Stimulated activated CD4-positive, alpha-beta T cell treated with anti-CD3 and anti-CD28 coated beads, Interleukin-12 subunit alpha, Interleukin-12 subunit beta, amount 100 ng/mL, for 24 hours (primary cell): Measurements from ENCODE around the gene GPR3.
A peak's percentile ranks its signal among the peaks of the same experiment; 100 is the strongest.

Source experiments
- DNase-seq, 2 experiments: peaks; one replicate each; pipeline ENCODE4 v3.0.0-alpha.2; 2020; ENCODE audit warnings: low read depth in 2 of 2

GPR3 gene

GRCh38 chr1:27358038-27358927 lies 34.1 kb upstream of the GPR3 start:
- no peak for DNase-seq

GRCh38 chr1:27358928-27359313 lies 33.5 kb upstream of the GPR3 start:
- no peak for DNase-seq

- no peak for DNase-seq
Measured at GRCh38 chr1:27359822-27360158, 32.6 kb upstream of the GPR3 start.

- no peak for DNase-seq
Measured at GRCh38 chr1:27360159-27361043, 32.0 kb upstream of the GPR3 start.

GRCh38 chr1:27361044-27361402 lies 31.4 kb upstream of the GPR3 start:
- no peak for DNase-seq

- no peak for DNase-seq
Measured at GRCh38 chr1:27361553-27361952, 30.9 kb upstream of the GPR3 start.

GRCh38 chr1:27363766-27364695 lies 28.4 kb upstream of the GPR3 start:
- no peak for DNase-seq

- no peak for DNase-seq
Measured at GRCh38 chr1:27364696-27365371, 27.6 kb upstream of the GPR3 start.

GRCh38 chr1:27365372-27366112 lies 26.9 kb upstream of the GPR3 start:
- DNase-seq: peak; percentile 56 to 79

GRCh38 chr1:27366113-27366410 lies 26.4 kb upstream of the GPR3 start:
- DNase-seq: peak; percentile 52 to 83

GRCh38 chr1:27366411-27367159 lies 25.8 kb upstream of the GPR3 start, which contains the start of gene MAP3K6:
MAP3K6 (minus strand) TSS chr1:27366961; CDS start chr1:27366597, 364 bp downstream.
- peak in 1 of 2 experiments; percentile 65 for DNase-seq

GRCh38 chr1:27367160-27367650 lies 25.2 kb upstream of the GPR3 start:
- no peak for DNase-seq

GRCh38 chr1:27368869-27369582 lies 23.4 kb upstream of the GPR3 start:
- no peak for DNase-seq

GRCh38 chr1:27372022-27372807 lies 20.2 kb upstream of the GPR3 start:
- DNase-seq: no peak

- DNase-seq: no peak
Measured at GRCh38 chr1:27372808-27373690, 19.4 kb upstream of the GPR3 start.

GRCh38 chr1:27374362-27375086 lies 17.9 kb upstream of the GPR3 start, which contains the start of gene FCN3:
FCN3 (minus strand) TSS chr1:27374824; CDS start chr1:27374818, 6 bp downstream.
- no peak for DNase-seq
